ENCODE measurements around the gene ZC3H7A. TPM values are rescaled to one million over a fixed set of nuclear protein-coding genes. Genes with fewer than 3 reads are reported as not detected.

ZC3H7A gene
- total RNA-seq, 1 donor from 2014 or later, result 57.9 TPM

- Mint-ChIP-seq H3K4me1 (ENCODE audit: low read depth) (peaks cover 70% of the 10 kb centered on the region), H3K36me3 (ENCODE audit: low read depth) (peaks cover 9% of the 10 kb centered on the region), H3K9me3 (ENCODE audit: low read depth) (no peaks in the 10 kb centered on the region), H3K4me3 (ENCODE audit: unreplicated experiment) (peak overlapping the region; percentile 54), H3K27ac (ENCODE audit: unreplicated experiment) (peak overlapping the region; percentile 96), H3K27me3 (ENCODE audit: low read depth) (no peaks in the 10 kb centered on the region)
- no peak for DNase-seq (ENCODE audit: low spot score)
- TF ChIP-seq CTCF (IDR thresholded peaks at IDR 0.05), result no peak
These were observed 13.6 kb downstream of the ZC3H7A start for GRCh38 chr16:11783319-11784037.

- peak overlapping the region; percentile 54 for H3K4me3 Mint-ChIP-seq (ENCODE audit: unreplicated experiment)
- H3K9me3 Mint-ChIP-seq (ENCODE audit: low read depth), result no peaks in the 10 kb centered on the region
- no peak for TF ChIP-seq CTCF (IDR thresholded peaks at IDR 0.05)
- peaks cover 59% of the 10 kb centered on the region for H3K4me1 Mint-ChIP-seq (ENCODE audit: low read depth)
- H3K27ac Mint-ChIP-seq (ENCODE audit: unreplicated experiment), result peak overlapping the region; percentile 96
- no peaks in the 10 kb centered on the region for H3K27me3 Mint-ChIP-seq (ENCODE audit: low read depth)
- H3K36me3 Mint-ChIP-seq (ENCODE audit: low read depth), result peaks cover 5% of the 10 kb centered on the region
- DNase-seq (ENCODE audit: low spot score), result no peak
These were observed 15.3 kb downstream of the ZC3H7A start for GRCh38 chr16:11781773-11782172.

GRCh38 chr16:11780991-11781680 lies 15.9 kb downstream of the ZC3H7A start:
- Mint-ChIP-seq H3K4me3 (ENCODE audit: unreplicated experiment) (peak overlapping the region; percentile 28), H3K27ac (ENCODE audit: unreplicated experiment) (peak overlapping the region; percentile 42), H3K4me1 (ENCODE audit: low read depth) (peaks cover 52% of the 10 kb centered on the region), H3K36me3 (ENCODE audit: low read depth) (peaks cover 5% of the 10 kb centered on the region), H3K27me3 (ENCODE audit: low read depth) (no peaks in the 10 kb centered on the region), H3K9me3 (ENCODE audit: low read depth) (no peaks in the 10 kb centered on the region)
- no peak for TF ChIP-seq CTCF (IDR thresholded peaks at IDR 0.05)
- DNase-seq (ENCODE audit: low spot score), result no peak

- Mint-ChIP-seq H3K27me3 (ENCODE audit: low read depth) (no peaks in the 10 kb centered on the region), H3K9me3 (ENCODE audit: low read depth) (no peaks in the 10 kb centered on the region), H3K27ac (ENCODE audit: unreplicated experiment) (no peak overlapping the region), H3K4me1 (ENCODE audit: low read depth) (peaks cover 38% of the 10 kb centered on the region), H3K4me3 (ENCODE audit: unreplicated experiment) (no peak overlapping the region), H3K36me3 (ENCODE audit: low read depth) (peaks cover 13% of the 10 kb centered on the region)
- DNase-seq (ENCODE audit: low spot score), result no peak
- TF ChIP-seq CTCF (IDR thresholded peaks at IDR 0.05), result no peak
These were observed 18.0 kb downstream of the ZC3H7A start for GRCh38 chr16:11779074-11779473.

- H3K4me1 Mint-ChIP-seq (ENCODE audit: low read depth), result no peaks in the 10 kb centered on the region
- TF ChIP-seq CTCF (IDR thresholded peaks at IDR 0.05), result no peak
- peaks cover 30% of the 10 kb centered on the region for H3K36me3 Mint-ChIP-seq (ENCODE audit: low read depth)
- no peaks in the 10 kb centered on the region for H3K9me3 Mint-ChIP-seq (ENCODE audit: low read depth)
- no peak for DNase-seq (ENCODE audit: low spot score)
- H3K27ac Mint-ChIP-seq (ENCODE audit: unreplicated experiment), result no peak overlapping the region
- no peak overlapping the region for H3K4me3 Mint-ChIP-seq (ENCODE audit: unreplicated experiment)
- H3K27me3 Mint-ChIP-seq (ENCODE audit: low read depth), result no peaks in the 10 kb centered on the region
These were observed 22.9 kb downstream of the ZC3H7A start for GRCh38 chr16:11774065-11774626.

Data from chondrocyte (in vitro differentiated cells).